Endothelial cell of umbilical vein (primary cell): ENCODE results near the gene MTPN.

Experiments
- EZH2 ChIP-seq: IDR thresholded peaks from 2 replicates; pipeline ENCODE4 v1.6.1; 2012; ENCODE audit warnings: borderline replicate concordance, low read depth, mild to moderate bottlenecking, moderate library complexity, low read length, inconsistent platforms; ENCODE audit not compliant: severe bottlenecking
- FOS ChIP-seq: IDR thresholded peaks from 2 replicates; pipeline ENCODE4 v1.6.1; 2011; ENCODE audit warnings: mild to moderate bottlenecking, low read length, moderate library complexity, borderline replicate concordance; ENCODE audit not compliant: insufficient read depth
- GATA2 ChIP-seq: IDR thresholded peaks from 2 replicates; pipeline ENCODE4 v1.7.0; 2011; ENCODE audit warnings: low read depth, mild to moderate bottlenecking, moderate library complexity, mixed read lengths, low read length; ENCODE audit not compliant: insufficient read length, insufficient read depth
- JUN ChIP-seq: IDR thresholded peaks from 2 replicates; pipeline ENCODE4 v1.6.1; 2011; ENCODE audit warnings: borderline replicate concordance, low read depth; ENCODE audit not compliant: insufficient read length, insufficient read depth
- MYC ChIP-seq: IDR thresholded peaks from one replicate; pipeline ENCODE4 v1.6.1; 2011; ENCODE audit warnings: mild to moderate bottlenecking, low read depth, low read length
- POLR2A ChIP-seq: IDR thresholded peaks from 2 replicates; pipeline ENCODE4 v1.6.1; 2012; ENCODE audit warnings: low read depth, mild to moderate bottlenecking, control low read depth, low read length
- POLR2AphosphoS5 ChIP-seq: IDR thresholded peaks from 2 replicates; pipeline ENCODE4 v1.6.1; 2012; ENCODE audit warnings: low read depth, mild to moderate bottlenecking, control low read depth, low read length, moderate library complexity; ENCODE audit not compliant: insufficient read depth
- TF ChIP-seq, protein P1 (sequence below), 2 donors: IDR thresholded peaks; 1 replicate in 1 of 2; 2 replicates in 1 of 2; pipeline ENCODE4 v1.5.1; 2011; ENCODE audit warnings: low read length in 2 of 2, mild to moderate bottlenecking in 2 of 2, moderate library complexity in 2 of 2, control low read depth in 1 of 2, inconsistent platforms in 1 of 2, low read depth in 1 of 2; ENCODE audit not compliant: insufficient read depth in 1 of 2; ENCODE audit errors: extremely low read depth in 1 of 2
- TF ChIP-seq, protein P2 (sequence below): IDR thresholded peaks from 2 replicates; pipeline ENCODE4 v1.6.1; 2011; ENCODE audit not compliant: insufficient read depth, insufficient read length

DNA sequence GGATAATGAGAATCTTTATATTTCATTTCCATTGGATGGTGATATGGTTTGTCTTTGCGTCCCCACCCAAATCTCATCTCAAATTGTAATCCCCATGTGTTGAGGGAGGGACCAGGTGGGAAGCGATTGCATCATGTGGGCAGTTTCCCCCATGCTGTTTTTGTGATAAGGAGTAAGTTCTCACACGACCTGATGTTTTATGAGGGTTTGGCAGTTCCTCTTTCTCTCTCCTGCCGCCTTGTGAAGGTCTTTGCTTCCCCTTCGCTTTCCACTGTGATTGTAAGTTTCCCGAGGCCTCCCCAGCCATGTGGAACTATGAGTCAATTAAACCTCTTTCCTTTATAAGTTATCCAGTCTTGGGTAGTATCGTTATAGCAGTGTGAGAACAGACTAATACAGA, 59.4 kb downstream of the MTPN start:
- TF ChIP-seq POLR2AphosphoS5 (no peak), MYC (no peak), POLR2A (no peak), FOS (no peak), GATA2 (no peak), EZH2 (no peak), JUN (no peak)
- TF ChIP-seq, protein P1, sequence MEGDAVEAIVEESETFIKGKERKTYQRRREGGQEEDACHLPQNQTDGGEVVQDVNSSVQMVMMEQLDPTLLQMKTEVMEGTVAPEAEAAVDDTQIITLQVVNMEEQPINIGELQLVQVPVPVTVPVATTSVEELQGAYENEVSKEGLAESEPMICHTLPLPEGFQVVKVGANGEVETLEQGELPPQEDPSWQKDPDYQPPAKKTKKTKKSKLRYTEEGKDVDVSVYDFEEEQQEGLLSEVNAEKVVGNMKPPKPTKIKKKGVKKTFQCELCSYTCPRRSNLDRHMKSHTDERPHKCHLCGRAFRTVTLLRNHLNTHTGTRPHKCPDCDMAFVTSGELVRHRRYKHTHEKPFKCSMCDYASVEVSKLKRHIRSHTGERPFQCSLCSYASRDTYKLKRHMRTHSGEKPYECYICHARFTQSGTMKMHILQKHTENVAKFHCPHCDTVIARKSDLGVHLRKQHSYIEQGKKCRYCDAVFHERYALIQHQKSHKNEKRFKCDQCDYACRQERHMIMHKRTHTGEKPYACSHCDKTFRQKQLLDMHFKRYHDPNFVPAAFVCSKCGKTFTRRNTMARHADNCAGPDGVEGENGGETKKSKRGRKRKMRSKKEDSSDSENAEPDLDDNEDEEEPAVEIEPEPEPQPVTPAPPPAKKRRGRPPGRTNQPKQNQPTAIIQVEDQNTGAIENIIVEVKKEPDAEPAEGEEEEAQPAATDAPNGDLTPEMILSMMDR (IDR thresholded peaks at IDR 0.05; ENCODE audit: extremely low read depth in 1 of 2, insufficient read depth in 1 of 2, low read depth in 1 of 2, low read length in 2 of 2): no peak
- TF ChIP-seq, protein P2, sequence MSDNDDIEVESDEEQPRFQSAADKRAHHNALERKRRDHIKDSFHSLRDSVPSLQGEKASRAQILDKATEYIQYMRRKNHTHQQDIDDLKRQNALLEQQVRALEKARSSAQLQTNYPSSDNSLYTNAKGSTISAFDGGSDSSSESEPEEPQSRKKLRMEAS: no peak
